ENCODE data around the gene UBLCP1. TPM values are rescaled to one million over a fixed set of nuclear protein-coding genes. Genes with fewer than 3 reads are reported as not detected.

UBLCP1 gene
- total RNA-seq, 2 experiments from 2014 or later = 16.5 to 19.0 TPM

DNA sequence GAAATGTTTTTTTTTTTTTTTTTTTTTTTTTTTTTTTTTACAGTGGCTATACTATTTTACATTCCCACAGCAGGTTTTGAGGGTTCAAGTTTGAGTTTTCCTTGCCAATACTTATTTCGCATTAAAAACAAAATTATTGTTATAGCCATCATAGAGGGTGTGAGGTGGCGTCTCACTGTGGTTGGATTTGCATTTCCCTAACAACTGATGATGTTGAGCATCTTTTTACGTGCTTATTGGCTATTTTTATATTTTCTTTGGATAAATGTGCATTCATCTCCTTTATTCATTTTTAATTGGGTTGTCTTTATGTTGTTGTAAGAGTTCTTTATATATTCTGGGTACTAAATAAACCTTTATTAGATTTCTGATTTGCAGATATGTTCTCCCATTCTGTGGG, 18.9 kb upstream of the UBLCP1 start:
- no peak overlapping the region for H3K4me3 ChIP-seq (ENCODE audit: low read length)
- TF ChIP-seq, protein P1, sequence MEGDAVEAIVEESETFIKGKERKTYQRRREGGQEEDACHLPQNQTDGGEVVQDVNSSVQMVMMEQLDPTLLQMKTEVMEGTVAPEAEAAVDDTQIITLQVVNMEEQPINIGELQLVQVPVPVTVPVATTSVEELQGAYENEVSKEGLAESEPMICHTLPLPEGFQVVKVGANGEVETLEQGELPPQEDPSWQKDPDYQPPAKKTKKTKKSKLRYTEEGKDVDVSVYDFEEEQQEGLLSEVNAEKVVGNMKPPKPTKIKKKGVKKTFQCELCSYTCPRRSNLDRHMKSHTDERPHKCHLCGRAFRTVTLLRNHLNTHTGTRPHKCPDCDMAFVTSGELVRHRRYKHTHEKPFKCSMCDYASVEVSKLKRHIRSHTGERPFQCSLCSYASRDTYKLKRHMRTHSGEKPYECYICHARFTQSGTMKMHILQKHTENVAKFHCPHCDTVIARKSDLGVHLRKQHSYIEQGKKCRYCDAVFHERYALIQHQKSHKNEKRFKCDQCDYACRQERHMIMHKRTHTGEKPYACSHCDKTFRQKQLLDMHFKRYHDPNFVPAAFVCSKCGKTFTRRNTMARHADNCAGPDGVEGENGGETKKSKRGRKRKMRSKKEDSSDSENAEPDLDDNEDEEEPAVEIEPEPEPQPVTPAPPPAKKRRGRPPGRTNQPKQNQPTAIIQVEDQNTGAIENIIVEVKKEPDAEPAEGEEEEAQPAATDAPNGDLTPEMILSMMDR (IDR thresholded peaks at IDR 0.05) = no peak
- Mint-ChIP-seq H3K4me1 (ENCODE audit: low read depth) (peaks cover 24% of the 10 kb centered on the region), H3K27me3 (peaks cover 4% of the 10 kb centered on the region), H3K9me3 (no peaks in the 10 kb centered on the region), H3K36me3 (ENCODE audit: low read depth) (no peaks in the 10 kb centered on the region), H3K4me3 (no peak overlapping the region), H3K27ac (no peak overlapping the region)
- DNase-seq = no peak
- no peaks in the 10 kb centered on the region for H3K9me3 ChIP-seq (ENCODE audit: control insufficient read depth in 1 of 2, insufficient read depth in 1 of 2, low read length in 2 of 2)
- no peaks in the 10 kb centered on the region for H3K36me3 ChIP-seq (ENCODE audit: insufficient read depth, low read length)
- H3K27ac ChIP-seq (ENCODE audit: low read depth in 1 of 2, low read length in 2 of 2) = no peak overlapping the region
- intact Hi-C loops (cut with DNase I, micrococcal nuclease) = loop anchor here in 1 of 2 experiments (5.0 kb wide), 1 partner anchor 37 kb away; the partner anchor contains the start of gene RNF145
- ChIA-PET CTCF (no interaction called here), POLR2A (no interaction called here)
- no peak for ATAC-seq (ENCODE audit: poor library complexity)
- peaks cover 4% of the 10 kb centered on the region for H3K4me1 ChIP-seq (ENCODE audit: insufficient read depth, low read length)
- no peaks in the 10 kb centered on the region for H3K27me3 ChIP-seq (ENCODE audit: control insufficient read depth in 1 of 2, insufficient read depth in 2 of 2, low read length in 2 of 2)

DNA sequence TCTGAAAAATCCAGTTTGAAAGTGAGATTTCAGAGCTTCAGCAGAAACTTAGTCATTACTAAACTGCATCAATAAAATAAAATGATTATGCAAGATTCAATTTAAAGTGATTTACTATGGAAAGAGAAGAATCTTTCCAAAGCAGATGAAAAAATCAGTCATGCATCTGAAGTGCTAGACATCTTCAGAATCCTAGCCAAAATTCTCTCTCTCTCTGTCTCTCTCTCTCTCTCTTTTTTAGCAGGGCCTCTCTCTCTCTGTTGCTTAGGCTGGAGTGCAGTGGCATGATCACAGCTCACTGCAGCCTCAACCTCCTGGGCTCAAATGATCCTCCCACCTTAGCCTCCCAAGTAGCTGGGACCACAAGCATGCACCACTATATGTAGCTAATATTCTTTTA, 18.2 kb upstream of the UBLCP1 start:
- H3K27me3 ChIP-seq (ENCODE audit: control insufficient read depth in 1 of 2, insufficient read depth in 2 of 2, low read length in 2 of 2) = no peaks in the 10 kb centered on the region
- no peaks in the 10 kb centered on the region for H3K9me3 ChIP-seq (ENCODE audit: control insufficient read depth in 1 of 2, insufficient read depth in 1 of 2, low read length in 2 of 2)
- H3K4me1 ChIP-seq (ENCODE audit: insufficient read depth, low read length) = peaks cover 4% of the 10 kb centered on the region
- H3K4me3 ChIP-seq (ENCODE audit: low read length) = no peak overlapping the region
- Mint-ChIP-seq H3K9me3 (no peaks in the 10 kb centered on the region), H3K27me3 (peaks cover 5% of the 10 kb centered on the region), H3K27ac (no peak overlapping the region), H3K4me3 (no peak overlapping the region), H3K36me3 (ENCODE audit: low read depth) (no peaks in the 10 kb centered on the region), H3K4me1 (ENCODE audit: low read depth) (peaks cover 24% of the 10 kb centered on the region)
- TF ChIP-seq, protein P1 (IDR thresholded peaks at IDR 0.05) = no peak
- ATAC-seq (ENCODE audit: poor library complexity) = no peak
- H3K27ac ChIP-seq (ENCODE audit: low read depth in 1 of 2, low read length in 2 of 2) = no peak overlapping the region
- intact Hi-C loops (cut with DNase I, micrococcal nuclease) = loop anchor here in 1 of 2 experiments (5.0 kb wide), 1 partner anchor 38 kb away; the partner anchor contains the start of gene RNF145
- ChIA-PET CTCF (no interaction called here), POLR2A (no interaction called here)
- H3K36me3 ChIP-seq (ENCODE audit: insufficient read depth, low read length) = no peaks in the 10 kb centered on the region
- DNase-seq = no peak

- Histone ChIP-seq H3K27ac (ENCODE audit: low read depth in 1 of 2, low read length in 2 of 2) (no peak overlapping the region), H3K9me3 (ENCODE audit: control insufficient read depth in 1 of 2, insufficient read depth in 1 of 2, low read length in 2 of 2) (no peaks in the 10 kb centered on the region), H3K4me3 (ENCODE audit: low read length) (no peak overlapping the region), H3K36me3 (ENCODE audit: insufficient read depth, low read length) (no peaks in the 10 kb centered on the region), H3K27me3 (ENCODE audit: control insufficient read depth in 1 of 2, insufficient read depth in 2 of 2, low read length in 2 of 2) (no peaks in the 10 kb centered on the region), H3K4me1 (ENCODE audit: insufficient read depth, low read length) (no peaks in the 10 kb centered on the region)
- H3K27ac Mint-ChIP-seq = no peak overlapping the region
- ChIA-PET POLR2A (interaction anchor here (0.6 kb wide), 1 partner anchor 116 kb away, joined by 3 read pairs; no protein-coding TSS in a partner anchor), CTCF (no interaction called here)
- TF ChIP-seq, protein P1 (IDR thresholded peaks at IDR 0.05) = no peak
- no peaks in the 10 kb centered on the region for H3K4me1 Mint-ChIP-seq (ENCODE audit: low read depth)
- no peak overlapping the region for H3K4me3 Mint-ChIP-seq
- intact Hi-C loops (cut with DNase I, micrococcal nuclease) = no loop called here
- no peaks in the 10 kb centered on the region for H3K9me3 Mint-ChIP-seq
- no peaks in the 10 kb centered on the region for H3K36me3 Mint-ChIP-seq (ENCODE audit: low read depth)
- peaks cover 5% of the 10 kb centered on the region for H3K27me3 Mint-ChIP-seq
- no peak for ATAC-seq (ENCODE audit: poor library complexity)
- no peak for DNase-seq
Observed at GRCh38 chr5:159249158-159249557, 13.9 kb upstream of the UBLCP1 start.

Data from CD4-positive, alpha-beta T cell (primary cell).